OCI-LY1 (cell line): ENCODE data around the gene ALDH4A1.

Experiments
- H2AFZ ChIP-seq: fragments of 200-600 bp; sonication (generic), shearing (Covaris generic); 2 replicates; pipeline ENCODE4 v1.6.0; 2014; ENCODE audit warnings: antibody characterized with exemption, mild to moderate bottlenecking, low read length
- H3F3A ChIP-seq: fragments of 200-600 bp; sonication (generic), shearing (Covaris generic); 2 replicates; pipeline ENCODE4 v1.6.0; 2014; ENCODE audit warnings: mild to moderate bottlenecking, antibody characterized with exemption, low read length, moderate library complexity; ENCODE audit not compliant: insufficient read depth
- H3K27ac ChIP-seq: fragments of 200-600 bp; sonication (generic); 2 replicates; pipeline ENCODE4 v1.5.1; 2014; ENCODE audit warnings: low read length, mixed run types, mild to moderate bottlenecking, low read depth; ENCODE audit not compliant: poor library complexity, severe bottlenecking
- H3K27me3 ChIP-seq: fragments of 200-600 bp; sonication (generic); 2 replicates; pipeline ENCODE4 v1.6.0; 2014; ENCODE audit warnings: antibody characterized with exemption, mild to moderate bottlenecking, low read length, moderate library complexity; ENCODE audit not compliant: insufficient read depth
- H3K36me3 ChIP-seq: fragments of 200-600 bp; sonication (generic); 2 replicates; pipeline ENCODE4 v1.6.1; 2014; ENCODE audit warnings: mild to moderate bottlenecking, antibody characterized with exemption, low read length, moderate library complexity, mixed read lengths; ENCODE audit not compliant: insufficient read depth
- H3K4me1 ChIP-seq: fragments of 200-600 bp; sonication (generic); 2 replicates; pipeline ENCODE4 v1.5.1; 2014; ENCODE audit warnings: mild to moderate bottlenecking, low read length, moderate library complexity; ENCODE audit not compliant: insufficient read depth, severe bottlenecking
- H3K4me2 ChIP-seq: fragments of 200-600 bp; sonication (generic), shearing (Covaris generic); 2 replicates; pipeline ENCODE4 v1.6.1; 2014; ENCODE audit warnings: low read length
- H3K4me3 ChIP-seq: fragments of 200-600 bp; sonication (generic); 2 replicates; pipeline ENCODE4 v1.5.1; 2014; ENCODE audit warnings: low read length, low read depth, mild to moderate bottlenecking, mixed read lengths; ENCODE audit not compliant: poor library complexity, severe bottlenecking
- H3K79me2 ChIP-seq: fragments of 200-600 bp; shearing (Covaris generic); 2 replicates; pipeline ENCODE4 v1.6.1; 2016; ENCODE audit warnings: mixed run types, low read length, mixed read lengths; ENCODE audit not compliant: insufficient read depth
- H3K9ac ChIP-seq: fragments of 200-600 bp; sonication (generic), shearing (Covaris generic); 2 replicates; pipeline ENCODE4 v1.6.1; 2014; ENCODE audit warnings: mild to moderate bottlenecking, low read length, mixed read lengths
- H3K9me2 ChIP-seq: fragments of 200-600 bp; sonication (generic), shearing (Covaris generic); 2 replicates; pipeline ENCODE4 v1.6.1; 2014; ENCODE audit warnings: low read depth, mild to moderate bottlenecking, low read length, mixed read lengths
- H3K9me3 ChIP-seq: fragments of 200-600 bp; shearing (Covaris generic); 2 replicates; pipeline ENCODE4 v1.6.1; 2014; ENCODE audit warnings: low read length, mixed read lengths
- H4K20me1 ChIP-seq: fragments of 200-600 bp; sonication (generic), shearing (Covaris generic); 2 replicates; pipeline ENCODE4 v1.6.0; 2016; ENCODE audit warnings: mild to moderate bottlenecking, low read length; ENCODE audit not compliant: insufficient read depth
- EZH2 ChIP-seq: fragments of 200-600 bp; sonication (generic), shearing (Covaris generic); IDR thresholded peaks from 2 replicates; pipeline ENCODE4 v1.8.0; 2017; ENCODE audit warnings: borderline replicate concordance, mixed run types, mild to moderate bottlenecking, antibody characterized with exemption, low read length, moderate library complexity, mixed read lengths
- TF ChIP-seq, protein P1 (sequence below): fragments of 200-600 bp; sonication (generic), shearing (Covaris generic); IDR thresholded peaks from 2 replicates; pipeline ENCODE4 v1.5.1; 2017; ENCODE audit warnings: mild to moderate bottlenecking, antibody characterized with exemption, low read length, moderate library complexity, mixed read lengths

Gene ALDH4A1

GRCh38 chr1:18861590-18861989 is 40.8 kb downstream of the ALDH4A1 start:
- Histone ChIP-seq H4K20me1 (no peaks in the 10 kb centered on the region), H3F3A (no peaks in the 10 kb centered on the region), H3K79me2 (no peaks in the 10 kb centered on the region), H3K36me3 (no peaks in the 10 kb centered on the region), H3K9me2 (no peaks in the 10 kb centered on the region), H3K9ac (no peak overlapping the region), H3K9me3 (no peaks in the 10 kb centered on the region), H3K4me3 (no peak overlapping the region), H3K27me3 (no peaks in the 10 kb centered on the region), H2AFZ (no peak overlapping the region), H3K27ac (no peak overlapping the region), H3K4me2 (no peak overlapping the region), H3K4me1 (no peaks in the 10 kb centered on the region)
- no peak for TF ChIP-seq EZH2
- TF ChIP-seq, protein P1, sequence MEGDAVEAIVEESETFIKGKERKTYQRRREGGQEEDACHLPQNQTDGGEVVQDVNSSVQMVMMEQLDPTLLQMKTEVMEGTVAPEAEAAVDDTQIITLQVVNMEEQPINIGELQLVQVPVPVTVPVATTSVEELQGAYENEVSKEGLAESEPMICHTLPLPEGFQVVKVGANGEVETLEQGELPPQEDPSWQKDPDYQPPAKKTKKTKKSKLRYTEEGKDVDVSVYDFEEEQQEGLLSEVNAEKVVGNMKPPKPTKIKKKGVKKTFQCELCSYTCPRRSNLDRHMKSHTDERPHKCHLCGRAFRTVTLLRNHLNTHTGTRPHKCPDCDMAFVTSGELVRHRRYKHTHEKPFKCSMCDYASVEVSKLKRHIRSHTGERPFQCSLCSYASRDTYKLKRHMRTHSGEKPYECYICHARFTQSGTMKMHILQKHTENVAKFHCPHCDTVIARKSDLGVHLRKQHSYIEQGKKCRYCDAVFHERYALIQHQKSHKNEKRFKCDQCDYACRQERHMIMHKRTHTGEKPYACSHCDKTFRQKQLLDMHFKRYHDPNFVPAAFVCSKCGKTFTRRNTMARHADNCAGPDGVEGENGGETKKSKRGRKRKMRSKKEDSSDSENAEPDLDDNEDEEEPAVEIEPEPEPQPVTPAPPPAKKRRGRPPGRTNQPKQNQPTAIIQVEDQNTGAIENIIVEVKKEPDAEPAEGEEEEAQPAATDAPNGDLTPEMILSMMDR, result no peak

GRCh38 chr1:18861082-18861481 is 41.3 kb downstream of the ALDH4A1 start:
- Histone ChIP-seq H3K27me3 (no peaks in the 10 kb centered on the region), H3K27ac (no peak overlapping the region), H2AFZ (no peak overlapping the region), H3F3A (no peaks in the 10 kb centered on the region), H3K9ac (no peak overlapping the region), H3K4me3 (no peak overlapping the region), H3K79me2 (no peaks in the 10 kb centered on the region), H3K4me2 (no peak overlapping the region), H4K20me1 (no peaks in the 10 kb centered on the region), H3K9me3 (no peaks in the 10 kb centered on the region), H3K9me2 (no peaks in the 10 kb centered on the region), H3K4me1 (no peaks in the 10 kb centered on the region), H3K36me3 (no peaks in the 10 kb centered on the region)
- TF ChIP-seq, protein P1, result no peak
- no peak for TF ChIP-seq EZH2

DNA sequence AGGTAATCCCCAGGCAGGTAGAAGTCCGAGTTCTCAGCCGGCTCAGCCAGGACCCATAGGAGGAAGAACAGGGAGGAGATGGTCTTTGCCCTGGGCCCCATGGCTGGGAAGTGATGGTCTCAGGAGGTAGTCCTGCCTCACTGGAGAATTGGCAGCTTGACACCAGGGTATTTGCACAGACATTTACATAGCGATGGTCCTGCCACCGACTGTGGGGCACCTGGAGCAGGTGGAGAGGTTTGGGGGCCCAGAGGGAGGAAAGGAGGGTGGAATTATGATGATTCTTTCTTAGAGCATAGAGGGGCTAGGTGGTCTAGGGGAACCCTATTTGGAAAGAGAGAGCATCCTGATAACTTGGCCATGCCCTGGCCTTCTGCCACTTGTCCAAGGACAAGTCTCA is 42.8 kb downstream of the ALDH4A1 start, which contains the start of gene TAS1R2:
Gene TAS1R2 (minus strand): TSS at position 101 of the 400 bp plus-strand sequence. CDS start 0 bp downstream, at position 101.
- H3K4me3 ChIP-seq, result no peak within 1 kb of the TSS
- no peaks in the 10 kb centered on the region for H3K79me2 ChIP-seq
- H3K4me2 ChIP-seq, result no peak within 1 kb of the TSS
- H2AFZ ChIP-seq, result no peak within 1 kb of the TSS
- no peaks in the 10 kb centered on the region for H3F3A ChIP-seq
- H3K27me3 ChIP-seq, result no peaks in the 10 kb centered on the region; the same call in 1 of the 2 replicates
- no peaks in the 10 kb centered on the region for H3K36me3 ChIP-seq
- no peaks in the 10 kb centered on the region for H3K9me2 ChIP-seq
- no peak within 1 kb of the TSS for H3K9ac ChIP-seq
- no peaks in the 10 kb centered on the region for H4K20me1 ChIP-seq
- H3K4me1 ChIP-seq, result no peaks in the 10 kb centered on the region
- no peaks in the 10 kb centered on the region for H3K9me3 ChIP-seq
- TF ChIP-seq EZH2, result no peak
- TF ChIP-seq, protein P1, result no peak
- H3K27ac ChIP-seq, result no peak within 1 kb of the TSS
